ENCODE data around the gene CLPX.

GRCh38 chr15:65214010-65214409, 28.9 kb upstream of the CLPX start:
- no peak for TF ChIP-seq POLR2AphosphoS5 (IDR thresholded peaks at IDR 0.05)
- TF ChIP-seq EP300 (IDR thresholded peaks at IDR 0.05): no peak

Data from upper lobe of left lung (tissue), 4 donors.